Activated CD4-positive, alpha-beta T cell treated with anti-CD3 and anti-CD28 coated beads, Interleukin-2, amount 50 U/mL, for 48 hours (primary cell): ENCODE results near the gene CCDC134.
"Not testable (repeated sequence)": the region's sequence is repeated elsewhere in the genome, so short reads cannot be mapped to it uniquely, and the experiment has no call there.

ENCODE experiments used
- DNase-seq, 2 experiments: peaks; one replicate each; pipeline ENCODE4 v3.0.0-alpha.2; 2020

CCDC134 gene

DNA sequence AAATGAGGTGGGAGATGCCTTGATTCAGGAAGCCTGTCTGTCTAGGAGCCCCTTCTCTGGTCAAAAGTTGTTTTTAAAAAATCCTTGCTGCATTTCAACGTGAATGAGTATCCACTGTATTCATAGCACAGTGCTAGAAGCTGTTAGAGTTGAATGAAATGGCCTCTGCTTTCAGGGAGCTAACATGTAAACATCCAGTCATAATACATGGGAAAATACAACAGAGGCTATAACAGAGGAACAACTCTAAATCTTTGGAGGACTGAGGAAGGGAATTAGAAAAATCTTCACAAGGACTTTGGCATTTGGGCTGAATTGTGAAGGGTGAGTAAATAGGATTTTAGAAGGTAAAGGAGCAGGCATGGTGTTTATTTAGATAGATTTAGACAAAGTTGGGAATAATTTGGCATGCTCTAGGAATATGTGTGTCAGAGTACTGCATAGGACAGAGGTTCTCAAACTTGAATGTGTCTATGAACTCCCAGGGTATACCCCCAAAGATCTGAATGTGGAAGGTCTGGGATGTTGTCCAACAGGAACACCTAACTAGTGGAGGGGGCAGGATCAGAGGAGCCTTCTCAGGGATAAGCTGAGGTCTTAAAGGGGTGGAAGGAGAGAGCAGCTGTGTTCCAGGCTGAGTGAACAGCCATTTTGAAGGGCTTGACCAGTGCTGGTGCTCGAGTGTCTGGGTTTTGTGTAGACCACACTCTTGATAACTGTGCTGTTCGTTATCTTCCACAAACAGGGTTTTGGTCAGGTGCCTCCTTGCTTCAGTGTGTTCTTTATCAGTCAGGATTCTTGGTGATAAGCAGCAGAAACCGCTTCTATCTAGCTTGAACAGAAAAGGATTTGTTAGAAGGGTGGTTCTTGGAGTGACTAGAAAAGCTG, 45.1 kb downstream of the CCDC134 start:
- no peak for DNase-seq

GRCh38 chr22:41846268-41846987, 45.9 kb downstream of the CCDC134 start:
- DNase-seq: no peak

GRCh38 chr22:41847300-41847699, 46.8 kb downstream of the CCDC134 start:
- no peak for DNase-seq

DNA sequence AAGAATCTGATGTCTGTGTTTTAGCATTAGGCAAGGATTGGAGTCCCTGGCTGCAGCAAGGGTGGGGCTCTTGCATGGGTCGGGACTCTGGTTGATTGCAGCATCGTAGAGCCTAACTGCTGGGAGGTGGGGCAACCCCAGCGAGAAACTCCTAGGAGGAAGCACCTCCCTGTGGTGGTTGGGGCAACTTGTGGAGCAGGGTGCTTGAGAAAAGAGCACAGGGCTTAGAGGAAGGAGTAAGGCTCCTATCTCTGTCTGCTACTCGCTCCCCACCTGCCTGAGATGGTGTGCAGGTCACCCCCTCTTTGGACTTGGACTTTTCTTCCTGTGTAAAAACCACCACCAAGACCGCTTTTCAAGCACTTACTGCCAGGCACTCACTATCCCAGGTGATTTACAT, 48.0 kb downstream of the CCDC134 start:
- DNase-seq: no peak

- no peak for DNase-seq
Observed at GRCh38 chr22:41856469-41856868, 56.0 kb downstream of the CCDC134 start.

GRCh38 chr22:41857155-41857859, 56.8 kb downstream of the CCDC134 start:
- DNase-seq: peak; percentile 81 to 86

DNA sequence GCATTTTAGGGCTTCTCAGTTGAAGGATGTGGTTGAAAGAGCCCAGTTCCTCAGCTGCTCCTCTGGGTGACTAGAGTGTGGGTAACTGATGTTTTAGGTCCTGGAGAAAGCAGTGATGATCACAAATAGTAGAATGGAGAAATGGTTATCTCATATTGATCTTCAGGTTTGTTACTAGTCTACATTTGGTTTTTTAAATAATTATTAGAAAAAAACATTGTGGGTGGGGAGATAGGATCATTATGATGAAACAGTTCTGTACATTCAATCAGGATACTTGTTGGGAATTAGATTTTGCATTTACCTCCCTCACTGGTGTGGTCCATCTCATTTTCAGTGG, 57.4 kb downstream of the CCDC134 start:
- no peak for DNase-seq

DNA sequence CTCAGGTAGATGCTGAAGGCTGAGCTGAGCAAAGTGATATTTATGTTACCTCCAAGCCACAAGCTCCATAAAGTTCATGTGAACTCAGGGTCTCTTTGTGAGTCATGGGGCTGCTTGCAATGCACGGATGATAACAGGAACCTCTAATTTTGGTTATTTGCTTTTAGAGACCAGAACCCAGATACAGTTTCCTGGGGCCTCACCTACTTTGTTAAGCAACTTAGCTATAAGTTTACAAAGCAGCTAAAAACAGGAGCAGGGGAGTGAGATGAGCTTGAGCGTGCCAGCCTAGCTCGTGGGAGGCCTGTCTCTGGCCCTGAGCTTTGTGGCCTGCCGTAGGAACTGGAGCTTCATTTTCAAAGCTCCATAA, 61.7 kb downstream of the CCDC134 start:
- DNase-seq: peak; percentile 60 to 64

GRCh38 chr22:41862530-41863266, 62.2 kb downstream of the CCDC134 start:
- DNase-seq: peak; percentile 69 to 76

- no peak for DNase-seq
Observed at GRCh38 chr22:41863472-41863871, 63.0 kb downstream of the CCDC134 start.

DNA sequence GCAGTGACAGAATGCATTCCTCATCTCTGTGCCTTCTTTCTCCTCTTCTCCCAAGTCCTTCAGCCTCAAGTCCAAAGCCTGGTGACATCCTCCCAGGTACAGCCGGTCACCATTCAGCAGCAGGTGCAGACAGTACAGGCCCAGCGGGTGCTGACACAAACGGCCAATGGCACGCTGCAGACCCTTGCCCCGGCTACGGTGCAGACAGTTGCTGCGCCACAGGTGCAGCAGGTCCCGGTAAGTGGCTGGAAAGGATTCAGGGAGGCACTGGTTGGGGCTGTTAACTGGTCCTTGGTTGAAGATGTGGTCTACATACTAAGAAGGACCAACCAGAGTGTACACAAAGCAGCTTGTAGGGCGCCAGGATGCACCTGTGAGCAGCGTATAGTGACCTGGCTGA, 68.1 kb downstream of the CCDC134 start:
- DNase-seq: no peak

- DNase-seq: not testable (repeated sequence)
Observed at GRCh38 chr22:41870081-41870480, 69.6 kb downstream of the CCDC134 start.

GRCh38 chr22:41870786-41871185, 70.3 kb downstream of the CCDC134 start:
- DNase-seq: no peak

- DNase-seq: peak; percentile 30 to 52
Observed at GRCh38 chr22:41873391-41873790, 72.9 kb downstream of the CCDC134 start.

DNA sequence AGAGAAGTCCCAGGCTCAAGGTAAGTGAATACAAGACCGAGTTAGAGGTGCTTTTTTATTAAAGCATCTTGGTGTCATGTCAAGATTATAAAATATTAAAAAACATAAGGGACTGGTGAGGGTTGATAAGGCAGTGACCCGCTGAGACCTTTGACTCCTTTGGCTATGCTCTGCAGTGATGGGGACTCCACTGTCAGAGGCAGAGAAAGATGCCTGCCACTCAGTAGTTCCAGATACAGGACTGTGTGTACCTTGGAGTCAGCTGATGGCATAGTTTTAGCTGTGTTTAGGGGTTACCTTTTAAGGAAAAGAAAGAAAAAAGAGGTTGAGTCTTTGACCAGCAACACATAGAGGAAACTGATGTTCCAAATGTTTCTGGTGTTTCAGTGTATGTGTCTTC, 73.6 kb downstream of the CCDC134 start:
- no peak for DNase-seq

DNA sequence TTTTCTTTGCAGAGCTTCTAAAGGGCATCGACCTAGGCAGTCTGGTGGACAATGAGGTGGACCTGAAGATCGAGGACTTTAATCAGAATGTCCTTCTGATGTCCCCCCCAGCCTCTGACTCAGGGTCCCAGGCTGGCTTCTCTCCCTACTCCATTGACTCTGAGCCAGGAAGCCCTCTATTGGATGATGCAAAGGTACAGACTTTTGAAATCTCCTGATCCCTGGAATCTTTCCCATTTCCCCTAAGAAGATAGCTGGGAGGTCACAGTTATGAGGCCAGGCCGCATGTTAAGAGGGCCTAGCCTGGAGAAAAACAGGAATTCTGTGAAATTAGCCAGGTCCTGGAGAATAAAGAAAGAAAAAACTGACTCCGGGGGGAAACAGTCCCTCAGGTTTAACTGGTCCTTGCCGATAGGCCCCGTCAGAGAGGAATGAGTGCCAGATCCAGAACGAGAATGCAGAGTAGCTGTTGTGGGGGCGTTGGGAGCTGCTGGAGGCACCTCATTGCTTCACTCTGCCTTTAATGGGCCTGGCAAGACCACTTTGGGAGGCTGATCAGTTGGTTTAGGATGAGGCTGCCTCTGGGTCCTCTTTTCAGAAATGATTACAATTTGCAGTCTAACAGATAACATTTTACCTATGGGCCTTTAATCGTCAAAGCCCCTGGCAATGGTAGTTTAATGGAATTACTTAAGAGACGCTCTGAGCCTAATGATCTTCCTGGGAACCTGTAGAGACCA, 75.2 kb downstream of the CCDC134 start:
- no peak for DNase-seq
